NCI-H187 treated with DMSO at 0.1 percent for 48 hours (cell line): ENCODE data around the gene ATP2C1.
"Not testable (repeated sequence)": the region's sequence is repeated elsewhere in the genome, so short reads cannot be mapped to it uniquely, and the experiment has no call there.

ENCODE experiments used
- DNase-seq: peaks from one replicate; lab custom pipeline; 2025; lab: John Stamatoyannopoulos, UW

ATP2C1 gene

GRCh38 chr3:130939753-130940152 lies 45.9 kb downstream of the ATP2C1 start:
- DNase-seq, result no peak

GRCh38 chr3:130941793-130942192 lies 47.9 kb downstream of the ATP2C1 start:
- DNase-seq, result no peak

- no peak for DNase-seq
These were observed 53.0 kb downstream of the ATP2C1 start for GRCh38 chr3:130946882-130947281.

GRCh38 chr3:130948001-130948773 lies 54.3 kb downstream of the ATP2C1 start:
- DNase-seq, result no peak

- no peak for DNase-seq
These were observed 55.0 kb downstream of the ATP2C1 start for GRCh38 chr3:130948929-130949328.

- no peak for DNase-seq
These were observed 56.2 kb downstream of the ATP2C1 start for GRCh38 chr3:130950124-130950523.

- DNase-seq, result no peak
These were observed 56.8 kb downstream of the ATP2C1 start for GRCh38 chr3:130950641-130951040.

GRCh38 chr3:130955481-130955880 lies 61.6 kb downstream of the ATP2C1 start:
- no peak for DNase-seq

GRCh38 chr3:130956281-130956680 lies 62.4 kb downstream of the ATP2C1 start:
- DNase-seq, result no peak

GRCh38 chr3:130956721-130957120 lies 62.8 kb downstream of the ATP2C1 start:
- no peak for DNase-seq

GRCh38 chr3:130960139-130960795 lies 66.4 kb downstream of the ATP2C1 start:
- DNase-seq, result no peak

- DNase-seq, result no peak
These were observed 67.6 kb downstream of the ATP2C1 start for GRCh38 chr3:130961458-130961857.

- DNase-seq, result no peak
These were observed 69.6 kb downstream of the ATP2C1 start for GRCh38 chr3:130963444-130963843.

GRCh38 chr3:130963878-130964277 lies 70.0 kb downstream of the ATP2C1 start:
- DNase-seq, result no peak

GRCh38 chr3:130967281-130967680 lies 73.4 kb downstream of the ATP2C1 start:
- no peak for DNase-seq

- no peak for DNase-seq
These were observed 74.3 kb downstream of the ATP2C1 start for GRCh38 chr3:130968221-130968620.

GRCh38 chr3:130969621-130970020 lies 75.7 kb downstream of the ATP2C1 start:
- DNase-seq, result no peak

- DNase-seq, result no peak
These were observed 77.3 kb downstream of the ATP2C1 start for GRCh38 chr3:130971208-130971607.

- not testable (repeated sequence) for DNase-seq
These were observed 78.7 kb downstream of the ATP2C1 start for GRCh38 chr3:130972592-130972991.

- DNase-seq, result no peak
These were observed 79.5 kb downstream of the ATP2C1 start for GRCh38 chr3:130973406-130973805.

- no peak for DNase-seq
These were observed 80.3 kb downstream of the ATP2C1 start for GRCh38 chr3:130974201-130974600.

- DNase-seq, result no peak
These were observed 81.4 kb downstream of the ATP2C1 start for GRCh38 chr3:130975251-130975650.

- DNase-seq, result no peak
These were observed 82.8 kb downstream of the ATP2C1 start for GRCh38 chr3:130976706-130977105.

GRCh38 chr3:130979117-130979516 lies 85.2 kb downstream of the ATP2C1 start:
- DNase-seq, result no peak
